ENCODE measurements around the gene GALM. TPM values are rescaled to one million over a fixed set of nuclear protein-coding genes. Genes with fewer than 3 reads are reported as not detected.
"Not testable (repeated sequence)": the region's sequence is repeated elsewhere in the genome, so short reads cannot be mapped to it uniquely, and the experiment has no call there.

The GALM gene
- total and polyA plus RNA-seq, 2 experiments from 2014 or later = 52.6 to 59.4 TPM

- DNase-seq (ENCODE audit: low spot score) = no peak
- Histone ChIP-seq H3K4me1 (ENCODE audit: insufficient read depth) (peaks cover 7% of the 10 kb centered on the region), H2AFZ (no peak overlapping the region), H3K27me3 (no peaks in the 10 kb centered on the region), H4K20me1 (ENCODE audit: insufficient read depth, poor library complexity, severe bottlenecking) (peaks cover 9% of the 10 kb centered on the region), H3K79me2 (peaks cover 12% of the 10 kb centered on the region), H3K4me2 (no peak overlapping the region), H3K9me2 (replicated peaks; ENCODE audit: insufficient read depth) (no peaks in the 10 kb centered on the region), H3K36me3 (replicated peaks; ENCODE audit: insufficient read depth, low read depth) (no peaks in the 10 kb centered on the region), H3K4me3 (no peak overlapping the region), H3K9me3 (ENCODE audit: low read depth) (no peaks in the 10 kb centered on the region), H3K27ac (no peak overlapping the region)
- TF ChIP-seq EZH2 (IDR thresholded peaks at IDR 0.05; ENCODE audit: borderline replicate concordance) = no peak
- TF ChIP-seq CTCF (IDR thresholded peaks at IDR 0.05; ENCODE audit: poor library complexity) = no peak
- TF ChIP-seq EZH2phosphoT487 (IDR thresholded peaks at IDR 0.05; ENCODE audit: low read depth, severe bottlenecking, unreplicated experiment) = no peak
- 90% methylated on average over 3 of the region's 3 CpGs for WGBS (ENCODE audit: low lambda C conversion rate, missing lambda C conversion rate)
These were observed 88.6 kb downstream of the GALM start for GRCh38 chr2:38754506-38754905.

GRCh38 chr2:38755891-38756290, 90.0 kb downstream of the GALM start:
- H2AFZ ChIP-seq; H4K20me1 ChIP-seq (ENCODE audit: insufficient read depth, poor library complexity, severe bottlenecking); H3K9me2 ChIP-seq (replicated peaks; ENCODE audit: insufficient read depth); H3K9me3 ChIP-seq (ENCODE audit: low read depth); H3K27ac ChIP-seq; H3K4me1 ChIP-seq (ENCODE audit: insufficient read depth); H3K36me3 ChIP-seq (replicated peaks; ENCODE audit: insufficient read depth, low read depth); H3K4me3 ChIP-seq; H3K79me2 ChIP-seq; H3K4me2 ChIP-seq; DNase-seq (ENCODE audit: low spot score); H3K27me3 ChIP-seq: not testable (repeated sequence)
- WGBS (ENCODE audit: low lambda C conversion rate, missing lambda C conversion rate) = 93% methylated on average over 2 of the region's 31 CpGs

- Histone ChIP-seq H4K20me1 (ENCODE audit: insufficient read depth, poor library complexity, severe bottlenecking) (no peaks in the 10 kb centered on the region), H3K27me3 (no peaks in the 10 kb centered on the region), H3K27ac (no peak overlapping the region), H3K4me2 (no peak overlapping the region), H2AFZ (no peak overlapping the region), H3K4me1 (ENCODE audit: insufficient read depth) (no peaks in the 10 kb centered on the region), H3K9me3 (ENCODE audit: low read depth) (no peaks in the 10 kb centered on the region), H3K9me2 (replicated peaks; ENCODE audit: insufficient read depth) (no peaks in the 10 kb centered on the region), H3K79me2 (no peaks in the 10 kb centered on the region), H3K4me3 (no peak overlapping the region), H3K36me3 (replicated peaks; ENCODE audit: insufficient read depth, low read depth) (no peaks in the 10 kb centered on the region)
- TF ChIP-seq EZH2phosphoT487 (IDR thresholded peaks at IDR 0.05; ENCODE audit: low read depth, severe bottlenecking, unreplicated experiment) (no peak), CTCF (IDR thresholded peaks at IDR 0.05; ENCODE audit: poor library complexity) (no peak), EZH2 (IDR thresholded peaks at IDR 0.05; ENCODE audit: borderline replicate concordance) (no peak)
- DNase-seq (ENCODE audit: low spot score) = no peak
- 81% methylated on average over 2 of the region's 2 CpGs for WGBS (ENCODE audit: low lambda C conversion rate, missing lambda C conversion rate)
These were observed 97.3 kb downstream of the GALM start for GRCh38 chr2:38763228-38763627.

- H3K36me3 ChIP-seq (replicated peaks; ENCODE audit: insufficient read depth, low read depth) = no peaks in the 10 kb centered on the region
- no peak for DNase-seq (ENCODE audit: low spot score)
- no peaks in the 10 kb centered on the region for H3K27me3 ChIP-seq
- H3K9me2 ChIP-seq (replicated peaks; ENCODE audit: insufficient read depth) = no peaks in the 10 kb centered on the region
- no peak overlapping the region for H2AFZ ChIP-seq
- no peak overlapping the region for H3K4me2 ChIP-seq
- no peaks in the 10 kb centered on the region for H3K9me3 ChIP-seq (ENCODE audit: low read depth)
- H3K79me2 ChIP-seq = no peaks in the 10 kb centered on the region
- no peak overlapping the region for H3K4me3 ChIP-seq
- WGBS (ENCODE audit: low lambda C conversion rate, missing lambda C conversion rate) = 88% methylated on average over 4 of the region's 4 CpGs
- no peak overlapping the region for H3K27ac ChIP-seq
- H4K20me1 ChIP-seq (ENCODE audit: insufficient read depth, poor library complexity, severe bottlenecking) = no peaks in the 10 kb centered on the region
- TF ChIP-seq EZH2phosphoT487 (IDR thresholded peaks at IDR 0.05; ENCODE audit: low read depth, severe bottlenecking, unreplicated experiment) = no peak
- no peak for TF ChIP-seq CTCF (IDR thresholded peaks at IDR 0.05; ENCODE audit: poor library complexity)
- TF ChIP-seq EZH2 (IDR thresholded peaks at IDR 0.05; ENCODE audit: borderline replicate concordance) = no peak
- no peaks in the 10 kb centered on the region for H3K4me1 ChIP-seq (ENCODE audit: insufficient read depth)
These were observed 97.8 kb downstream of the GALM start for GRCh38 chr2:38763728-38764127.

All from hepatocyte (in vitro differentiated cells).